WTC11 (cell line): ENCODE results near the gene NEURL2.

Experiments used
- ATF1 ChIP-seq: sonication (generic); formaldehyde crosslinking; IDR thresholded peaks from 2 replicates; pipeline ENCODE4 v1.8.1; 2023; ENCODE audit warnings: mild to moderate bottlenecking, moderate library complexity, missing genetic modification reagents
- ELF4 ChIP-seq: sonication (generic); formaldehyde crosslinking; IDR thresholded peaks from 2 replicates; pipeline ENCODE4 v1.8.1; 2022; ENCODE audit warnings: low read depth, mild to moderate bottlenecking, moderate library complexity, missing genetic modification reagents
- JUN ChIP-seq: sonication (generic); formaldehyde crosslinking; IDR thresholded peaks from 2 replicates; pipeline ENCODE4 v1.8.0; 2023; ENCODE audit warnings: mild to moderate bottlenecking, missing genetic modification reagents
- NFYB ChIP-seq: sonication (generic); formaldehyde crosslinking; conservative IDR thresholded peaks from 2 replicates; pipeline ENCODE4 v1.8.0; 2022; ENCODE audit warnings: low read depth, missing genetic modification reagents
- NR2C2 ChIP-seq: sonication (generic); formaldehyde crosslinking; IDR thresholded peaks from 2 replicates; pipeline ENCODE4 v1.8.0; 2022; ENCODE audit warnings: mild to moderate bottlenecking, missing genetic modification reagents
- RELA ChIP-seq: sonication (generic); formaldehyde crosslinking; IDR thresholded peaks from 2 replicates; pipeline ENCODE4 v1.8.1; 2022; ENCODE audit warnings: missing genetic modification reagents, mild to moderate bottlenecking, borderline replicate concordance
- TCF7 ChIP-seq: sonication (generic); formaldehyde crosslinking; IDR thresholded peaks from 2 replicates; pipeline ENCODE4 v1.8.0; 2022; ENCODE audit warnings: mild to moderate bottlenecking, low read depth, missing genetic modification reagents, moderate library complexity
- TF ChIP-seq, protein P1 (sequence below): fragments of 200-600 bp; IDR thresholded peaks from 2 replicates; pipeline ENCODE4 v1.8.0; 2022; ENCODE audit warnings: antibody characterized with exemption
- TF ChIP-seq, protein P2 (sequence below): sonication (generic); formaldehyde crosslinking; IDR thresholded peaks from 2 replicates; pipeline ENCODE4 v1.8.1; 2022; ENCODE audit warnings: mild to moderate bottlenecking, missing genetic modification reagents, moderate library complexity, borderline replicate concordance
- TF ChIP-seq, protein P3 (sequence below): sonication (generic); formaldehyde crosslinking; conservative IDR thresholded peaks from 2 replicates; pipeline ENCODE4 v1.8.1; 2022; ENCODE audit warnings: mild to moderate bottlenecking, missing genetic modification reagents
- TF ChIP-seq, protein P4 (sequence below): sonication (generic); formaldehyde crosslinking; IDR thresholded peaks from 2 replicates; pipeline ENCODE4 v1.8.1; 2022; ENCODE audit warnings: low read depth, missing genetic modification reagents, borderline replicate concordance
- TF ChIP-seq, protein P5 (sequence below): sonication (generic); formaldehyde crosslinking; conservative IDR thresholded peaks from 2 replicates; pipeline ENCODE4 v1.8.1; 2023; ENCODE audit warnings: mild to moderate bottlenecking, low read depth, missing genetic modification reagents, moderate library complexity
- TF ChIP-seq, protein P6 (sequence below): sonication (generic); formaldehyde crosslinking; IDR thresholded peaks from 2 replicates; pipeline ENCODE4 v1.8.1; 2023; ENCODE audit warnings: mild to moderate bottlenecking, missing genetic modification reagents, moderate library complexity
- TF ChIP-seq, protein P7 (sequence below): sonication (generic); formaldehyde crosslinking; IDR thresholded peaks from 2 replicates; pipeline ENCODE4 v1.8.1; 2023; ENCODE audit warnings: mild to moderate bottlenecking, missing genetic modification reagents, moderate library complexity

DNA sequence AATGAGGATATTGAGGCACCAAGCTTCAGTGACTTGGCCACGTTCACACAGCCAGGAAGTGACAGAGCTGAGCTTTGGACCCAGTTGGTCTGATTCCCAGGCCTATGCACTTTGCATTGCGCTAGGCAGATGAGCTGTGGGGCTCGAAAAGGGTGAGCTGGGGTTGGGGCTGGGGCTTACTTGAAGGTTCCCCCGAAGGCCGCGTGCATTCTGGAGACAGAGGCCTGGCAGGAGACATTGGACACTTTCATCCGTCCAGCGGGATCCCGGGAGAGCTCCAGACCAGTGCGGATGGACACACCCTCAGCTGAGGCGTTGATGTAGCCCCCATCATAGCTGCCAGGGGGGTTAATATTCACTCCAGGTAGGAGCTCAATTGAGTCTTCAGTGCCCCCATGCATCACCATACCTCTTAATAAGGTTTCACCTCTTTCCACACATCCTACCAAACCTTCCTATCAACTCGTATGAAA lies 18.4 kb upstream of the NEURL2 start:
- TF ChIP-seq, protein P1, sequence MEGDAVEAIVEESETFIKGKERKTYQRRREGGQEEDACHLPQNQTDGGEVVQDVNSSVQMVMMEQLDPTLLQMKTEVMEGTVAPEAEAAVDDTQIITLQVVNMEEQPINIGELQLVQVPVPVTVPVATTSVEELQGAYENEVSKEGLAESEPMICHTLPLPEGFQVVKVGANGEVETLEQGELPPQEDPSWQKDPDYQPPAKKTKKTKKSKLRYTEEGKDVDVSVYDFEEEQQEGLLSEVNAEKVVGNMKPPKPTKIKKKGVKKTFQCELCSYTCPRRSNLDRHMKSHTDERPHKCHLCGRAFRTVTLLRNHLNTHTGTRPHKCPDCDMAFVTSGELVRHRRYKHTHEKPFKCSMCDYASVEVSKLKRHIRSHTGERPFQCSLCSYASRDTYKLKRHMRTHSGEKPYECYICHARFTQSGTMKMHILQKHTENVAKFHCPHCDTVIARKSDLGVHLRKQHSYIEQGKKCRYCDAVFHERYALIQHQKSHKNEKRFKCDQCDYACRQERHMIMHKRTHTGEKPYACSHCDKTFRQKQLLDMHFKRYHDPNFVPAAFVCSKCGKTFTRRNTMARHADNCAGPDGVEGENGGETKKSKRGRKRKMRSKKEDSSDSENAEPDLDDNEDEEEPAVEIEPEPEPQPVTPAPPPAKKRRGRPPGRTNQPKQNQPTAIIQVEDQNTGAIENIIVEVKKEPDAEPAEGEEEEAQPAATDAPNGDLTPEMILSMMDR = no peak
- TF ChIP-seq JUN (CRISPR knock-in tag) = no peak
- TF ChIP-seq, protein P2, sequence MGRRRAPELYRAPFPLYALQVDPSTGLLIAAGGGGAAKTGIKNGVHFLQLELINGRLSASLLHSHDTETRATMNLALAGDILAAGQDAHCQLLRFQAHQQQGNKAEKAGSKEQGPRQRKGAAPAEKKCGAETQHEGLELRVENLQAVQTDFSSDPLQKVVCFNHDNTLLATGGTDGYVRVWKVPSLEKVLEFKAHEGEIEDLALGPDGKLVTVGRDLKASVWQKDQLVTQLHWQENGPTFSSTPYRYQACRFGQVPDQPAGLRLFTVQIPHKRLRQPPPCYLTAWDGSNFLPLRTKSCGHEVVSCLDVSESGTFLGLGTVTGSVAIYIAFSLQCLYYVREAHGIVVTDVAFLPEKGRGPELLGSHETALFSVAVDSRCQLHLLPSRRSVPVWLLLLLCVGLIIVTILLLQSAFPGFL = no peak
- no peak for TF ChIP-seq ELF4 (CRISPR knock-in tag)
- TF ChIP-seq, protein P3, sequence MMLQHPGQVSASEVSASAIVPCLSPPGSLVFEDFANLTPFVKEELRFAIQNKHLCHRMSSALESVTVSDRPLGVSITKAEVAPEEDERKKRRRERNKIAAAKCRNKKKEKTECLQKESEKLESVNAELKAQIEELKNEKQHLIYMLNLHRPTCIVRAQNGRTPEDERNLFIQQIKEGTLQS (CRISPR knock-in tag) = no peak
- TF ChIP-seq, protein P4, sequence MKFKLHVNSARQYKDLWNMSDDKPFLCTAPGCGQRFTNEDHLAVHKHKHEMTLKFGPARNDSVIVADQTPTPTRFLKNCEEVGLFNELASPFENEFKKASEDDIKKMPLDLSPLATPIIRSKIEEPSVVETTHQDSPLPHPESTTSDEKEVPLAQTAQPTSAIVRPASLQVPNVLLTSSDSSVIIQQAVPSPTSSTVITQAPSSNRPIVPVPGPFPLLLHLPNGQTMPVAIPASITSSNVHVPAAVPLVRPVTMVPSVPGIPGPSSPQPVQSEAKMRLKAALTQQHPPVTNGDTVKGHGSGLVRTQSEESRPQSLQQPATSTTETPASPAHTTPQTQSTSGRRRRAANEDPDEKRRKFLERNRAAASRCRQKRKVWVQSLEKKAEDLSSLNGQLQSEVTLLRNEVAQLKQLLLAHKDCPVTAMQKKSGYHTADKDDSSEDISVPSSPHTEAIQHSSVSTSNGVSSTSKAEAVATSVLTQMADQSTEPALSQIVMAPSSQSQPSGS (CRISPR knock-in tag) = no peak
- TF ChIP-seq, protein P5, sequence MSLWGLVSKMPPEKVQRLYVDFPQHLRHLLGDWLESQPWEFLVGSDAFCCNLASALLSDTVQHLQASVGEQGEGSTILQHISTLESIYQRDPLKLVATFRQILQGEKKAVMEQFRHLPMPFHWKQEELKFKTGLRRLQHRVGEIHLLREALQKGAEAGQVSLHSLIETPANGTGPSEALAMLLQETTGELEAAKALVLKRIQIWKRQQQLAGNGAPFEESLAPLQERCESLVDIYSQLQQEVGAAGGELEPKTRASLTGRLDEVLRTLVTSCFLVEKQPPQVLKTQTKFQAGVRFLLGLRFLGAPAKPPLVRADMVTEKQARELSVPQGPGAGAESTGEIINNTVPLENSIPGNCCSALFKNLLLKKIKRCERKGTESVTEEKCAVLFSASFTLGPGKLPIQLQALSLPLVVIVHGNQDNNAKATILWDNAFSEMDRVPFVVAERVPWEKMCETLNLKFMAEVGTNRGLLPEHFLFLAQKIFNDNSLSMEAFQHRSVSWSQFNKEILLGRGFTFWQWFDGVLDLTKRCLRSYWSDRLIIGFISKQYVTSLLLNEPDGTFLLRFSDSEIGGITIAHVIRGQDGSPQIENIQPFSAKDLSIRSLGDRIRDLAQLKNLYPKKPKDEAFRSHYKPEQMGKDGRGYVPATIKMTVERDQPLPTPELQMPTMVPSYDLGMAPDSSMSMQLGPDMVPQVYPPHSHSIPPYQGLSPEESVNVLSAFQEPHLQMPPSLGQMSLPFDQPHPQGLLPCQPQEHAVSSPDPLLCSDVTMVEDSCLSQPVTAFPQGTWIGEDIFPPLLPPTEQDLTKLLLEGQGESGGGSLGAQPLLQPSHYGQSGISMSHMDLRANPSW = no peak
- TF ChIP-seq NR2C2 = no peak
- no peak for TF ChIP-seq NFYB (CRISPR knock-in tag)
- TF ChIP-seq ATF1 (CRISPR knock-in tag) = no peak
- TF ChIP-seq, protein P6, sequence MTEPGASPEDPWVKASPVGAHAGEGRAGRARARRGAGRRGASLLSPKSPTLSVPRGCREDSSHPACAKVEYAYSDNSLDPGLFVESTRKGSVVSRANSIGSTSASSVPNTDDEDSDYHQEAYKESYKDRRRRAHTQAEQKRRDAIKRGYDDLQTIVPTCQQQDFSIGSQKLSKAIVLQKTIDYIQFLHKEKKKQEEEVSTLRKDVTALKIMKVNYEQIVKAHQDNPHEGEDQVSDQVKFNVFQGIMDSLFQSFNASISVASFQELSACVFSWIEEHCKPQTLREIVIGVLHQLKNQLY (CRISPR knock-in tag) = no peak
- TF ChIP-seq RELA (CRISPR knock-in tag) = no peak
- no peak for TF ChIP-seq TCF7
- TF ChIP-seq, protein P7, sequence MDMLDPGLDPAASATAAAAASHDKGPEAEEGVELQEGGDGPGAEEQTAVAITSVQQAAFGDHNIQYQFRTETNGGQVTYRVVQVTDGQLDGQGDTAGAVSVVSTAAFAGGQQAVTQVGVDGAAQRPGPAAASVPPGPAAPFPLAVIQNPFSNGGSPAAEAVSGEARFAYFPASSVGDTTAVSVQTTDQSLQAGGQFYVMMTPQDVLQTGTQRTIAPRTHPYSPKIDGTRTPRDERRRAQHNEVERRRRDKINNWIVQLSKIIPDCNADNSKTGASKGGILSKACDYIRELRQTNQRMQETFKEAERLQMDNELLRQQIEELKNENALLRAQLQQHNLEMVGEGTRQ (CRISPR knock-in tag) = no peak
